HuH-7.5 (cell line): ENCODE measurements around the gene DDIT3.

Experiments used
- DNase-seq: peaks from one replicate; pipeline ENCODE4 v3.0.0; 2011; ENCODE audit warnings: low spot score

Gene DDIT3

GRCh38 chr12:57547288-57548012, 27.1 kb upstream of the DDIT3 start:
- DNase-seq = no peak

- peak; percentile 98 for DNase-seq
These were observed 26.3 kb upstream of the DDIT3 start, which contains the start of gene DCTN2 for GRCh38 chr12:57546438-57547287. Gene DCTN2, minus strand, starts transcription at chr12:57547192. Its CDS starts 129 bp downstream, at chr12:57547063.

GRCh38 chr12:57545809-57546437, 25.6 kb upstream of the DDIT3 start:
- DNase-seq = no peak

- no peak for DNase-seq
These were observed 23.3 kb upstream of the DDIT3 start for GRCh38 chr12:57543581-57543980.

- no peak for DNase-seq
These were observed 21.4 kb upstream of the DDIT3 start for GRCh38 chr12:57541717-57542116.

- no peak for DNase-seq
These were observed 20.7 kb upstream of the DDIT3 start for GRCh38 chr12:57541001-57541400.

GRCh38 chr12:57539134-57539768, 18.9 kb upstream of the DDIT3 start:
- no peak for DNase-seq

GRCh38 chr12:57536597-57536942, 16.3 kb upstream of the DDIT3 start:
- no peak for DNase-seq

GRCh38 chr12:57535764-57536596, 15.7 kb upstream of the DDIT3 start:
- DNase-seq = no peak

GRCh38 chr12:57534991-57535543, 14.8 kb upstream of the DDIT3 start:
- no peak for DNase-seq

GRCh38 chr12:57534250-57534649, 13.9 kb upstream of the DDIT3 start:
- no peak for DNase-seq

- DNase-seq = no peak
These were observed 12.8 kb upstream of the DDIT3 start for GRCh38 chr12:57533108-57533507.

GRCh38 chr12:57531836-57532235, 11.5 kb upstream of the DDIT3 start:
- no peak for DNase-seq

- DNase-seq = no peak
These were observed 10.3 kb upstream of the DDIT3 start for GRCh38 chr12:57530396-57531142.

GRCh38 chr12:57529831-57530230, 9.5 kb upstream of the DDIT3 start:
- DNase-seq = no peak

GRCh38 chr12:57528831-57529555, 8.7 kb upstream of the DDIT3 start:
- DNase-seq = no peak

- DNase-seq = no peak
These were observed 7.9 kb upstream of the DDIT3 start for GRCh38 chr12:57528176-57528575.

GRCh38 chr12:57527184-57527583, 6.9 kb upstream of the DDIT3 start:
- no peak for DNase-seq

GRCh38 chr12:57526477-57527126, 6.3 kb upstream of the DDIT3 start:
- DNase-seq = no peak
